ENCODE data around the gene ACCS.

Gene ACCS

GRCh38 chr11:44095506-44096359, 29.7 kb downstream of the ACCS start, which contains the start of gene EXT2:
EXT2 (plus strand) TSS chr11:44095678; CDS start chr11:44107713, 12,035 bp downstream.
- DNase-seq = peak; percentile 94

- no peak for DNase-seq
Observed at GRCh38 chr11:44096360-44097185, 30.5 kb downstream of the ACCS start.

- no peak for DNase-seq
Observed at GRCh38 chr11:44097821-44098220, 31.8 kb downstream of the ACCS start.

- DNase-seq = no peak
Observed at GRCh38 chr11:44101098-44101497, 35.0 kb downstream of the ACCS start.

- DNase-seq = no peak
Observed at GRCh38 chr11:44104481-44105294, 38.6 kb downstream of the ACCS start.

- DNase-seq = no peak
Observed at GRCh38 chr11:44108260-44108659, 42.2 kb downstream of the ACCS start.

- DNase-seq = peak; percentile 73
Observed at GRCh38 chr11:44110231-44110679, 44.2 kb downstream of the ACCS start.

- no peak for DNase-seq
Observed at GRCh38 chr11:44112091-44112821, 46.2 kb downstream of the ACCS start.

- DNase-seq = no peak
Observed at GRCh38 chr11:44113018-44113417, 46.9 kb downstream of the ACCS start.

- DNase-seq = no peak
Observed at GRCh38 chr11:44113572-44113971, 47.5 kb downstream of the ACCS start.

GRCh38 chr11:44116234-44116830, 50.3 kb downstream of the ACCS start:
- DNase-seq = no peak

- no peak for DNase-seq
Observed at GRCh38 chr11:44120169-44120568, 54.1 kb downstream of the ACCS start.

GRCh38 chr11:44125598-44125997, 59.5 kb downstream of the ACCS start:
- DNase-seq = no peak

GRCh38 chr11:44126304-44126703, 60.2 kb downstream of the ACCS start:
- DNase-seq = no peak

- DNase-seq = no peak
Observed at GRCh38 chr11:44127130-44127529, 61.1 kb downstream of the ACCS start.

GRCh38 chr11:44128729-44129128, 62.7 kb downstream of the ACCS start:
- DNase-seq = no peak

- DNase-seq = no peak
Observed at GRCh38 chr11:44130751-44131150, 64.7 kb downstream of the ACCS start.

- DNase-seq = no peak
Observed at GRCh38 chr11:44133335-44133946, 67.4 kb downstream of the ACCS start.

Measured in activated CD8-positive, alpha-beta memory T cell treated with anti-CD3 and anti-CD28 coated beads, Interleukin-2, amount 50 U/mL, for 48 hours (primary cell).